NCI-H226 (cell line): Measurements from ENCODE around the gene ADGRB3.
"Not testable (repeated sequence)": the region's sequence is repeated elsewhere in the genome, so short reads cannot be mapped to it uniquely, and the experiment has no call there.

ENCODE experiments used
- DNase-seq: peaks from one replicate; pipeline ENCODE4 v3.0.0-alpha.2; 2015

Gene ADGRB3

GRCh38 chr6:69061066-69061465, 426.0 kb downstream of the ADGRB3 start:
- no peak for DNase-seq

GRCh38 chr6:69063401-69063800, 428.3 kb downstream of the ADGRB3 start:
- DNase-seq = no peak

GRCh38 chr6:69064226-69064625, 429.1 kb downstream of the ADGRB3 start:
- DNase-seq = no peak

- DNase-seq = no peak
Observed at GRCh38 chr6:69069881-69070280, 434.8 kb downstream of the ADGRB3 start.

GRCh38 chr6:69072796-69073195, 437.7 kb downstream of the ADGRB3 start:
- DNase-seq = no peak

- DNase-seq = no peak
Observed at GRCh38 chr6:69084746-69085335, 449.8 kb downstream of the ADGRB3 start.

GRCh38 chr6:69086689-69087088, 451.6 kb downstream of the ADGRB3 start:
- DNase-seq = no peak

GRCh38 chr6:69089539-69089938, 454.5 kb downstream of the ADGRB3 start:
- no peak for DNase-seq

- no peak for DNase-seq
Observed at GRCh38 chr6:69090132-69090531, 455.1 kb downstream of the ADGRB3 start.

- DNase-seq = no peak
Observed at GRCh38 chr6:69096681-69097080, 461.6 kb downstream of the ADGRB3 start.

GRCh38 chr6:69097948-69098347, 462.9 kb downstream of the ADGRB3 start:
- no peak for DNase-seq

- no peak for DNase-seq
Observed at GRCh38 chr6:69098910-69099309, 463.8 kb downstream of the ADGRB3 start.

- DNase-seq = no peak
Observed at GRCh38 chr6:69100772-69101171, 465.7 kb downstream of the ADGRB3 start.

- no peak for DNase-seq
Observed at GRCh38 chr6:69102416-69102815, 467.3 kb downstream of the ADGRB3 start.

- no peak for DNase-seq
Observed at GRCh38 chr6:69105288-69105687, 470.2 kb downstream of the ADGRB3 start.

- no peak for DNase-seq
Observed at GRCh38 chr6:69106511-69106910, 471.4 kb downstream of the ADGRB3 start.

- DNase-seq = no peak
Observed at GRCh38 chr6:69111301-69111700, 476.2 kb downstream of the ADGRB3 start.

- DNase-seq = no peak
Observed at GRCh38 chr6:69116658-69117057, 481.6 kb downstream of the ADGRB3 start.

GRCh38 chr6:69121461-69122406, 486.7 kb downstream of the ADGRB3 start:
- DNase-seq = not testable (repeated sequence)

- no peak for DNase-seq
Observed at GRCh38 chr6:69122407-69122773, 487.3 kb downstream of the ADGRB3 start.

- no peak for DNase-seq
Observed at GRCh38 chr6:69128411-69128810, 493.3 kb downstream of the ADGRB3 start.

GRCh38 chr6:69129046-69129445, 494.0 kb downstream of the ADGRB3 start:
- DNase-seq = no peak

- no peak for DNase-seq
Observed at GRCh38 chr6:69135927-69136326, 500.8 kb downstream of the ADGRB3 start.

- DNase-seq = no peak
Observed at GRCh38 chr6:69138148-69138547, 503.1 kb downstream of the ADGRB3 start.
